ENCODE measurements around the gene TRIM2. TPM values are rescaled to one million over a fixed set of nuclear protein-coding genes. Genes with fewer than 3 reads are reported as not detected.

TRIM2 gene
- total RNA-seq, 1 donor, result 39.8 TPM

- Histone ChIP-seq H3K4me3 (ENCODE audit: insufficient read depth, low read length) (peak overlapping the region; percentile 12), H3K36me3 (ENCODE audit: insufficient read depth, low read length) (no peaks in the 10 kb centered on the region), H3K27ac (ENCODE audit: low read depth, low read length) (no peak overlapping the region), H3K79me2 (ENCODE audit: insufficient read depth, low read length) (no peaks in the 10 kb centered on the region), H2AFZ (ENCODE audit: low read length) (peak overlapping the region; percentile 63), H3K27me3 (ENCODE audit: insufficient read depth, low read length) (no peaks in the 10 kb centered on the region), H3K4me2 (ENCODE audit: insufficient read depth, low read length) (peak overlapping the region; percentile 40), H3K4me1 (ENCODE audit: insufficient read depth, low read length) (no peaks in the 10 kb centered on the region), H4K20me1 (ENCODE audit: insufficient read depth, low read length) (peaks cover 8% of the 10 kb centered on the region), H3K9me3 (ENCODE audit: low read depth, low read length) (no peaks in the 10 kb centered on the region)
- TF ChIP-seq CTCF (IDR thresholded peaks at IDR 0.05; ENCODE audit: extremely low read depth, low read depth, low read length), result no peak
- DNase-seq (ENCODE audit: insufficient read length, low spot score, missing footprints), result no peak
Observed at GRCh38 chr4:153257151-153257620, 52.9 kb downstream of the TRIM2 start.

GRCh38 chr4:153257991-153258390 lies 53.7 kb downstream of the TRIM2 start:
- H3K4me3 ChIP-seq (ENCODE audit: insufficient read depth, low read length), result no peak overlapping the region
- DNase-seq (ENCODE audit: insufficient read length, low spot score, missing footprints), result no peak
- H3K79me2 ChIP-seq (ENCODE audit: insufficient read depth, low read length), result no peaks in the 10 kb centered on the region
- peaks cover 8% of the 10 kb centered on the region for H4K20me1 ChIP-seq (ENCODE audit: insufficient read depth, low read length)
- no peak overlapping the region for H3K27ac ChIP-seq (ENCODE audit: low read depth, low read length)
- no peaks in the 10 kb centered on the region for H3K4me1 ChIP-seq (ENCODE audit: insufficient read depth, low read length)
- H2AFZ ChIP-seq (ENCODE audit: low read length), result no peak overlapping the region
- H3K27me3 ChIP-seq (ENCODE audit: insufficient read depth, low read length), result no peaks in the 10 kb centered on the region
- H3K4me2 ChIP-seq (ENCODE audit: insufficient read depth, low read length), result no peak overlapping the region
- H3K36me3 ChIP-seq (ENCODE audit: insufficient read depth, low read length), result no peaks in the 10 kb centered on the region
- TF ChIP-seq CTCF (IDR thresholded peaks at IDR 0.05; ENCODE audit: extremely low read depth, low read depth, low read length), result no peak
- H3K9me3 ChIP-seq (ENCODE audit: low read depth, low read length), result no peaks in the 10 kb centered on the region

GRCh38 chr4:153258750-153259149 lies 54.5 kb downstream of the TRIM2 start:
- no peak overlapping the region for H3K4me3 ChIP-seq (ENCODE audit: insufficient read depth, low read length)
- no peaks in the 10 kb centered on the region for H3K9me3 ChIP-seq (ENCODE audit: low read depth, low read length)
- H3K27me3 ChIP-seq (ENCODE audit: insufficient read depth, low read length), result no peaks in the 10 kb centered on the region
- H3K27ac ChIP-seq (ENCODE audit: low read depth, low read length), result no peak overlapping the region
- no peaks in the 10 kb centered on the region for H3K36me3 ChIP-seq (ENCODE audit: insufficient read depth, low read length)
- H2AFZ ChIP-seq (ENCODE audit: low read length), result no peak overlapping the region
- H4K20me1 ChIP-seq (ENCODE audit: insufficient read depth, low read length), result peaks cover 11% of the 10 kb centered on the region
- no peak for TF ChIP-seq CTCF (IDR thresholded peaks at IDR 0.05; ENCODE audit: extremely low read depth, low read depth, low read length)
- no peaks in the 10 kb centered on the region for H3K4me1 ChIP-seq (ENCODE audit: insufficient read depth, low read length)
- no peak overlapping the region for H3K4me2 ChIP-seq (ENCODE audit: insufficient read depth, low read length)
- no peaks in the 10 kb centered on the region for H3K79me2 ChIP-seq (ENCODE audit: insufficient read depth, low read length)
- no peak for DNase-seq (ENCODE audit: insufficient read length, low spot score, missing footprints)

GRCh38 chr4:153259661-153260060 lies 55.4 kb downstream of the TRIM2 start:
- no peak overlapping the region for H3K27ac ChIP-seq (ENCODE audit: low read depth, low read length)
- H3K36me3 ChIP-seq (ENCODE audit: insufficient read depth, low read length), result no peaks in the 10 kb centered on the region
- no peaks in the 10 kb centered on the region for H3K4me1 ChIP-seq (ENCODE audit: insufficient read depth, low read length)
- no peak overlapping the region for H2AFZ ChIP-seq (ENCODE audit: low read length)
- no peak overlapping the region for H3K4me3 ChIP-seq (ENCODE audit: insufficient read depth, low read length)
- no peaks in the 10 kb centered on the region for H3K27me3 ChIP-seq (ENCODE audit: insufficient read depth, low read length)
- H3K9me3 ChIP-seq (ENCODE audit: low read depth, low read length), result no peaks in the 10 kb centered on the region
- DNase-seq (ENCODE audit: insufficient read length, low spot score, missing footprints), result no peak
- H3K4me2 ChIP-seq (ENCODE audit: insufficient read depth, low read length), result no peak overlapping the region
- TF ChIP-seq CTCF (IDR thresholded peaks at IDR 0.05; ENCODE audit: extremely low read depth, low read depth, low read length), result no peak
- peaks cover 9% of the 10 kb centered on the region for H4K20me1 ChIP-seq (ENCODE audit: insufficient read depth, low read length)
- H3K79me2 ChIP-seq (ENCODE audit: insufficient read depth, low read length), result peaks cover 2% of the 10 kb centered on the region
